Glutamatergic neuron (in vitro differentiated cells): Measurements from ENCODE around the gene ARL5B. TPM values are rescaled to one million over a fixed set of nuclear protein-coding genes. Genes with fewer than 3 reads are reported as not detected.

Experiments
- DNase-seq: peaks from one replicate; pipeline ENCODE4 v3.0.0; 2022
- H3K27ac Mint-ChIP-seq: one replicate; pipeline ENCODE4 v1.8.0; 2020; ENCODE audit warnings: mild to moderate bottlenecking, mixed read lengths, inconsistent platforms; ENCODE audit not compliant: unreplicated experiment
- H3K27me3 Mint-ChIP-seq: one replicate; pipeline ENCODE4 v1.8.0; 2020; ENCODE audit warnings: mild to moderate bottlenecking, moderate library complexity, mixed read lengths, inconsistent platforms; ENCODE audit not compliant: unreplicated experiment
- H3K36me3 Mint-ChIP-seq: one replicate; pipeline ENCODE4 v1.8.0; 2020; ENCODE audit warnings: mild to moderate bottlenecking, mixed read lengths, inconsistent platforms; ENCODE audit not compliant: unreplicated experiment
- H3K4me1 Mint-ChIP-seq: one replicate; pipeline ENCODE4 v1.8.0; 2020; ENCODE audit warnings: mild to moderate bottlenecking, low read depth, mixed read lengths, inconsistent platforms; ENCODE audit not compliant: unreplicated experiment
- H3K4me3 Mint-ChIP-seq: one replicate; pipeline ENCODE4 v1.8.0; 2020; ENCODE audit warnings: mild to moderate bottlenecking, mixed read lengths, inconsistent platforms; ENCODE audit not compliant: unreplicated experiment
- H3K9me3 Mint-ChIP-seq: one replicate; pipeline ENCODE4 v1.8.0; 2020; ENCODE audit warnings: mild to moderate bottlenecking, moderate library complexity, mixed read lengths, inconsistent platforms; ENCODE audit not compliant: unreplicated experiment
- CTCF ChIP-seq: fragments of 200-600 bp; sonication (generic); IDR thresholded peaks from one replicate; pipeline ENCODE4 v1.5.0; 2021; ENCODE audit not compliant: partially characterized antibody, unreplicated experiment
- long read RNA-seq: library from polyadenylated mRNA; unstranded; transcript quantifications from one replicate; pipeline ENCODE4 v2.0.0, GENCODE V29; 2020; ENCODE audit not compliant: unreplicated experiment
- total RNA-seq: library from RNA; stranded (reverse); fragmentation: NEBNext Ultra II Directional; extraction: Animal tissue kit (Norgen Biotek cat#: 25700); gene quantifications from one replicate; pipeline ENCODE4 v1.2.1, GENCODE V29; 2021; ENCODE audit not compliant: unreplicated experiment

The ARL5B gene
- total RNA-seq = 41.4 TPM
- long read RNA-seq, full-length matches to known transcripts = 3 of 3 reads
- long read RNA-seq, partial matches to known transcripts = 0 of 3 reads
- long read RNA-seq, other reads (novel, unspliced or antisense) = 0 of 3 reads

- TF ChIP-seq CTCF = no peak
- Mint-ChIP-seq H3K27ac (peak within 1 kb of the TSS; percentile 97), H3K4me1 (peaks cover 13% of the 10 kb centered on the region), H3K27me3 (peaks cover 10% of the 10 kb centered on the region), H3K4me3 (peak within 1 kb of the TSS; percentile 96), H3K9me3 (peaks cover 8% of the 10 kb centered on the region), H3K36me3 (no peaks in the 10 kb centered on the region)
- peak; percentile 99 for DNase-seq
Measured at GRCh38 chr10:18659125-18659818, at the start of gene ARL5B. Gene ARL5B, plus strand, starts transcription at chr10:18659431. Its CDS starts 207 bp downstream, at chr10:18659638.

GRCh38 chr10:18610517-18610916 lies 48.7 kb upstream of the ARL5B start:
- no peak for TF ChIP-seq CTCF
- Mint-ChIP-seq H3K4me1 (peaks cover 2% of the 10 kb centered on the region), H3K27me3 (no peaks in the 10 kb centered on the region), H3K36me3 (no peaks in the 10 kb centered on the region), H3K27ac (no peak overlapping the region), H3K9me3 (no peaks in the 10 kb centered on the region), H3K4me3 (no peak overlapping the region)
- no peak for DNase-seq

- DNase-seq = no peak
Measured at GRCh38 chr10:18611168-18611567, 48.1 kb upstream of the ARL5B start.

GRCh38 chr10:18615618-18616017 lies 43.6 kb upstream of the ARL5B start:
- Mint-ChIP-seq H3K4me1 (no peaks in the 10 kb centered on the region), H3K27me3 (peaks cover 2% of the 10 kb centered on the region), H3K9me3 (no peaks in the 10 kb centered on the region), H3K36me3 (no peaks in the 10 kb centered on the region), H3K27ac (no peak overlapping the region), H3K4me3 (no peak overlapping the region)
- no peak for TF ChIP-seq CTCF
- DNase-seq = no peak

More at GRCh38 chr10:18611168-18611567, 48.1 kb upstream of the ARL5B start:
- H3K4me3 Mint-ChIP-seq = no peak overlapping the region
- H3K9me3 Mint-ChIP-seq = no peaks in the 10 kb centered on the region
- H3K4me1 Mint-ChIP-seq = peaks cover 2% of the 10 kb centered on the region
- no peak for TF ChIP-seq CTCF
- H3K27me3 Mint-ChIP-seq = no peaks in the 10 kb centered on the region
- no peak overlapping the region for H3K27ac Mint-ChIP-seq
- no peaks in the 10 kb centered on the region for H3K36me3 Mint-ChIP-seq

- no peaks in the 10 kb centered on the region for H3K4me1 Mint-ChIP-seq
- H3K36me3 Mint-ChIP-seq = no peaks in the 10 kb centered on the region
- DNase-seq = no peak
- H3K4me3 Mint-ChIP-seq = no peak overlapping the region
- H3K9me3 Mint-ChIP-seq = no peaks in the 10 kb centered on the region
- no peak overlapping the region for H3K27ac Mint-ChIP-seq
- peaks cover 2% of the 10 kb centered on the region for H3K27me3 Mint-ChIP-seq
- TF ChIP-seq CTCF = no peak
Measured at GRCh38 chr10:18616337-18616736, 42.9 kb upstream of the ARL5B start.
